Omental fat pad (tissue), 4 donors: ENCODE results near the gene ACOXL. TPM values are rescaled to one million over a fixed set of nuclear protein-coding genes. Genes with fewer than 3 reads are reported as not detected.

Source experiments
- ATAC-seq: fragments of 150-250 bp; one replicate; pipeline ENCODE4 v1.9.1; 2016; ENCODE audit warnings: mild to moderate bottlenecking, moderate library complexity; ENCODE audit not compliant: low FRiP score
- DNase-seq: peaks from one replicate; pipeline ENCODE4 v3.0.0-alpha.2; 2019; ENCODE audit warnings: low spot score
- CTCF ChIP-seq, 3 donors: fragments of 450-650 bp; IDR thresholded peaks; one replicate each; pipeline ENCODE4 v1.5.1; 2016 to 2017; ENCODE audit warnings: antibody characterized with exemption in 3 of 3, mild to moderate bottlenecking in 3 of 3, moderate library complexity in 2 of 3
- total RNA-seq, 4 donors: library from RNA; depleted of rRNA; stranded (reverse); fragments of >200 nt; gene quantifications; one replicate each; pipeline ENCODE4 v1.1.0, GENCODE V29; 2016

The ACOXL gene
- total RNA-seq, 4 donors from 2014 or later = 0.12 to 0.84 TPM; not detected in 2

- DNase-seq (no peak), ATAC-seq (no peak)
- no peak for TF ChIP-seq CTCF (IDR thresholded peaks at IDR 0.05)
Observed at GRCh38 chr2:111121028-111121827, 388.9 kb downstream of the ACOXL start.

- TF ChIP-seq CTCF (IDR thresholded peaks at IDR 0.05) = no peak
- ATAC-seq (peak; percentile 57), DNase-seq (no peak)
Observed at GRCh38 chr2:111121828-111122630, 389.7 kb downstream of the ACOXL start.

- no peak for TF ChIP-seq CTCF (IDR thresholded peaks at IDR 0.05)
- DNase-seq = peak; percentile 50
- peak; percentile 53 for ATAC-seq
Observed at GRCh38 chr2:111122631-111123421, 390.5 kb downstream of the ACOXL start.

- DNase-seq (no peak), ATAC-seq (no peak)
- TF ChIP-seq CTCF (IDR thresholded peaks at IDR 0.05) = no peak
Observed at GRCh38 chr2:111123751-111124150, 391.4 kb downstream of the ACOXL start.

- no peak for ATAC-seq
Observed at GRCh38 chr2:111126581-111126980, 394.2 kb downstream of the ACOXL start.

More at GRCh38 chr2:111126581-111126980, 394.2 kb downstream of the ACOXL start:
- no peak for TF ChIP-seq CTCF (IDR thresholded peaks at IDR 0.05)
- no peak for DNase-seq
